Measurements from ENCODE around the gene OR51V1.

DNA sequence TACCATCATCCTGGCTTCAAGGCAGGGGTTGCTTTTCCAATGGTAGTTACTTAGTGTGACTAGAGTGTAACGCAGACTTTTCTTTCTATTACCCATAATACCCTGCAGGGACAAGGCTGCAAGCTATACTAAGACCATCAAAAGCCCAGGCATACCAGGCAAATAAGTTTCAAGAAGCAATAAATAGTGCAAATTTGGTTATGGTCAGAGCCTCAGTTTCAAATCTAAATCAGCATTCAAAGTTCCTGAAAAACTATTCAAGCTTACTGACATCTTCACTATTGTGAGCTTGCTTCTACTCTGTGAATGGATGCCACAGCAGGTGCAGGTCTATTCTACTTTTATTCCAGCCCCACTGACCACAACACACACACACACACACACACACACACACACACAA lies 28.9 kb upstream of the OR51V1 start:
- TF ChIP-seq, protein P1, sequence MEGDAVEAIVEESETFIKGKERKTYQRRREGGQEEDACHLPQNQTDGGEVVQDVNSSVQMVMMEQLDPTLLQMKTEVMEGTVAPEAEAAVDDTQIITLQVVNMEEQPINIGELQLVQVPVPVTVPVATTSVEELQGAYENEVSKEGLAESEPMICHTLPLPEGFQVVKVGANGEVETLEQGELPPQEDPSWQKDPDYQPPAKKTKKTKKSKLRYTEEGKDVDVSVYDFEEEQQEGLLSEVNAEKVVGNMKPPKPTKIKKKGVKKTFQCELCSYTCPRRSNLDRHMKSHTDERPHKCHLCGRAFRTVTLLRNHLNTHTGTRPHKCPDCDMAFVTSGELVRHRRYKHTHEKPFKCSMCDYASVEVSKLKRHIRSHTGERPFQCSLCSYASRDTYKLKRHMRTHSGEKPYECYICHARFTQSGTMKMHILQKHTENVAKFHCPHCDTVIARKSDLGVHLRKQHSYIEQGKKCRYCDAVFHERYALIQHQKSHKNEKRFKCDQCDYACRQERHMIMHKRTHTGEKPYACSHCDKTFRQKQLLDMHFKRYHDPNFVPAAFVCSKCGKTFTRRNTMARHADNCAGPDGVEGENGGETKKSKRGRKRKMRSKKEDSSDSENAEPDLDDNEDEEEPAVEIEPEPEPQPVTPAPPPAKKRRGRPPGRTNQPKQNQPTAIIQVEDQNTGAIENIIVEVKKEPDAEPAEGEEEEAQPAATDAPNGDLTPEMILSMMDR (IDR thresholded peaks at IDR 0.05), result no peak
- TF ChIP-seq POLR2A (IDR thresholded peaks at IDR 0.05), result no peak
